ENCODE results near the gene LAMB1. TPM values are rescaled to one million over a fixed set of nuclear protein-coding genes. Genes with fewer than 3 reads are reported as not detected.
"Not testable (repeated sequence)": the region's sequence is repeated elsewhere in the genome, so short reads cannot be mapped to it uniquely, and the experiment has no call there.

LAMB1 gene
- total RNA-seq, 1 experiment from 2014 or later = 431 TPM

- intact Hi-C loops (cut with micrococcal nuclease; ENCODE audit: unreplicated experiment) = no loop called here
- Histone ChIP-seq H3K4me3 (ENCODE audit: low read depth, low read length) (no peak overlapping the region), H3K4me1 (no peaks in the 10 kb centered on the region), H3K27me3 (replicated peaks; ENCODE audit: control insufficient read depth, insufficient read depth, low read length) (no peaks in the 10 kb centered on the region), H3K9me3 (no peaks in the 10 kb centered on the region), H3K36me3 (ENCODE audit: control insufficient read depth, insufficient read depth, low read length) (peaks cover 3% of the 10 kb centered on the region; the same call in 1 of the 2 replicates)
- Mint-ChIP-seq H3K9me3 (ENCODE audit: unreplicated experiment) (no peaks in the 10 kb centered on the region), H3K27ac (ENCODE audit: unreplicated experiment) (no peak overlapping the region), H3K27me3 (ENCODE audit: insufficient read depth, unreplicated experiment) (no peaks in the 10 kb centered on the region), H3K36me3 (ENCODE audit: insufficient read depth, unreplicated experiment) (peaks cover 99% of the 10 kb centered on the region), H3K4me3 (ENCODE audit: unreplicated experiment) (no peak overlapping the region), H3K4me1 (ENCODE audit: low read depth, unreplicated experiment) (peaks cover 5% of the 10 kb centered on the region)
- no peak for TF ChIP-seq CTCF (IDR thresholded peaks at IDR 0.05; ENCODE audit: insufficient read depth in 1 of 2, low read depth in 1 of 2, low read length in 1 of 2, severe bottlenecking in 1 of 2, unreplicated experiment in 1 of 2)
- no TSS peak for BruUV-seq (replicated peaks)
- POLR2A ChIA-PET = no interaction called here
- no peak for DNase-seq
- CTCF ChIA-PET = no interaction called here
Measured at GRCh38 chr7:107924841-107925504, 78.0 kb downstream of the LAMB1 start.

GRCh38 chr7:107922886-107923285, 80.1 kb downstream of the LAMB1 start:
- Mint-ChIP-seq H3K36me3 (ENCODE audit: insufficient read depth, unreplicated experiment) (peaks cover 97% of the 10 kb centered on the region), H3K4me3 (ENCODE audit: unreplicated experiment) (no peak overlapping the region), H3K9me3 (ENCODE audit: unreplicated experiment) (no peaks in the 10 kb centered on the region), H3K4me1 (ENCODE audit: low read depth, unreplicated experiment) (peaks cover 5% of the 10 kb centered on the region), H3K27ac (ENCODE audit: unreplicated experiment) (no peak overlapping the region), H3K27me3 (ENCODE audit: insufficient read depth, unreplicated experiment) (no peaks in the 10 kb centered on the region)
- intact Hi-C loops (cut with micrococcal nuclease; ENCODE audit: unreplicated experiment) = no loop called here
- no peak overlapping the region for H3K4me3 ChIP-seq (ENCODE audit: low read depth, low read length)
- H3K27me3 ChIP-seq (replicated peaks; ENCODE audit: control insufficient read depth, insufficient read depth, low read length) = no peaks in the 10 kb centered on the region
- CTCF ChIA-PET = no interaction called here
- no peak for TF ChIP-seq CTCF (IDR thresholded peaks at IDR 0.05; ENCODE audit: insufficient read depth in 1 of 2, low read depth in 1 of 2, low read length in 1 of 2, severe bottlenecking in 1 of 2, unreplicated experiment in 1 of 2)
- DNase-seq = no peak
- POLR2A ChIA-PET = no interaction called here
- H3K9me3 ChIP-seq = no peaks in the 10 kb centered on the region
- no TSS peak for BruUV-seq (replicated peaks)
- H3K36me3 ChIP-seq (ENCODE audit: control insufficient read depth, insufficient read depth, low read length) = peaks cover 3% of the 10 kb centered on the region
- H3K4me1 ChIP-seq = 0 out of 2 replicates have a peak, but pooled peaks cover 6% of the 10 kb centered on the region

- H3K9me3 ChIP-seq; DNase-seq; H3K4me1 Mint-ChIP-seq (ENCODE audit: low read depth, unreplicated experiment); intact Hi-C loops (cut with micrococcal nuclease; ENCODE audit: unreplicated experiment); H3K27me3 ChIP-seq (replicated peaks; ENCODE audit: control insufficient read depth, insufficient read depth, low read length); H3K4me1 ChIP-seq; H3K27ac Mint-ChIP-seq (ENCODE audit: unreplicated experiment); H3K9me3 Mint-ChIP-seq (ENCODE audit: unreplicated experiment); H3K36me3 ChIP-seq (ENCODE audit: control insufficient read depth, insufficient read depth, low read length); BruUV-seq (replicated peaks); H3K27me3 Mint-ChIP-seq (ENCODE audit: insufficient read depth, unreplicated experiment); CTCF ChIA-PET; H3K4me3 Mint-ChIP-seq (ENCODE audit: unreplicated experiment); H3K4me3 ChIP-seq (ENCODE audit: low read depth, low read length); POLR2A ChIA-PET: not testable (repeated sequence)
- H3K36me3 Mint-ChIP-seq (ENCODE audit: insufficient read depth, unreplicated experiment) = peaks cover 97% of the 10 kb centered on the region
Measured at GRCh38 chr7:107921826-107922225, 81.1 kb downstream of the LAMB1 start.

All from Caco-2 (cell line).